CD8-positive, alpha-beta memory T cell (primary cell): ENCODE data around the gene TTC17. TPM values are rescaled to one million over a fixed set of nuclear protein-coding genes. Genes with fewer than 3 reads are reported as not detected.
A peak's percentile ranks its signal among the peaks of the same experiment; 100 is the strongest.
"Not testable (repeated sequence)": the region's sequence is repeated elsewhere in the genome, so short reads cannot be mapped to it uniquely, and the experiment has no call there.

ENCODE experiments used
- CTCF ChIA-PET: fragments of 350-600 bp; sonication (Branson Sonifier 250); formaldehyde crosslinking; loops from one replicate; lab custom pipeline; 2021; ENCODE audit warnings: antibody characterized with exemption; lab: Charles Lee
- POLR2A ChIA-PET: fragments of 350-600 bp; sonication (Branson Sonifier 250); formaldehyde crosslinking; loops from one replicate; lab custom pipeline; 2021; ENCODE audit warnings: antibody characterized with exemption; lab: Charles Lee
- DNase-seq, 5 donors: peaks; one replicate each; pipeline versions ENCODE4 v3.0.0 to v3.0.0-alpha.2; 2020 to 2022; ENCODE audit warnings: mixed read lengths in 1 of 5
- H3K27ac ChIP-seq: one replicate; pipeline ENCODE4 v1.7.0; 2013; ENCODE audit warnings: low read depth, mild to moderate bottlenecking, low read length, moderate library complexity
- H3K27me3 ChIP-seq: 2 replicates; pipeline ENCODE4 v1.7.0; 2013; ENCODE audit warnings: low read length, mild to moderate bottlenecking; ENCODE audit not compliant: insufficient read depth, poor library complexity, severe bottlenecking
- H3K36me3 ChIP-seq: 2 replicates; pipeline ENCODE4 v1.7.0; 2013; ENCODE audit warnings: mild to moderate bottlenecking, low read length, moderate library complexity; ENCODE audit not compliant: insufficient read depth
- H3K4me1 ChIP-seq: 2 replicates; pipeline ENCODE4 v1.7.0; 2013; ENCODE audit warnings: mild to moderate bottlenecking, low read length, moderate library complexity; ENCODE audit not compliant: insufficient read depth
- H3K4me3 ChIP-seq: 2 replicates; pipeline ENCODE4 v1.7.0; 2013; ENCODE audit warnings: mild to moderate bottlenecking, low read length
- H3K9me3 ChIP-seq: 2 replicates; pipeline ENCODE4 v1.7.0; 2013; ENCODE audit warnings: mild to moderate bottlenecking, low read length
- H3K27ac Mint-ChIP-seq, 8 donors: one replicate each; pipeline ENCODE4 v1.8.0; 2020 to 2021; ENCODE audit warnings: mixed read lengths in 8 of 8, mild to moderate bottlenecking in 6 of 8, inconsistent platforms in 3 of 8, moderate library complexity in 3 of 8
- H3K27me3 Mint-ChIP-seq, 2 donors: one replicate each; pipeline ENCODE4 v1.8.0; 2020 to 2021; ENCODE audit warnings: mixed read lengths in 2 of 2, mild to moderate bottlenecking in 1 of 2, moderate library complexity in 1 of 2
- H3K36me3 Mint-ChIP-seq, 3 donors: one replicate each; pipeline ENCODE4 v1.8.0; 2020 to 2021; ENCODE audit warnings: mixed read lengths in 3 of 3, inconsistent platforms in 1 of 3, mild to moderate bottlenecking in 1 of 3
- H3K4me1 Mint-ChIP-seq, 3 donors: one replicate each; pipeline ENCODE4 v1.8.0; 2020 to 2021; ENCODE audit warnings: mixed read lengths in 3 of 3, inconsistent platforms in 1 of 3, mild to moderate bottlenecking in 1 of 3
- H3K4me3 Mint-ChIP-seq, 7 donors: one replicate each; pipeline ENCODE4 v1.8.0; 2020 to 2021; ENCODE audit warnings: mixed read lengths in 7 of 7, mild to moderate bottlenecking in 6 of 7, moderate library complexity in 4 of 7, inconsistent platforms in 2 of 7
- H3K9me3 Mint-ChIP-seq, 5 donors: one replicate each; pipeline ENCODE4 v1.8.0; 2020 to 2022; ENCODE audit warnings: mixed read lengths in 5 of 5, mild to moderate bottlenecking in 3 of 5, moderate library complexity in 2 of 5, inconsistent platforms in 1 of 5
- polyA plus RNA-seq: library from polyadenylated mRNA; unstranded; fragments of 300-500 nt; fragmentation: Illumina TruSeq; gene quantifications from one replicate; pipeline ENCODE4 v1.2.3, GENCODE V29; 2021
- total RNA-seq, 2 experiments: library from RNA; stranded (reverse); gene quantifications; one replicate each; pipeline ENCODE4 v1.2.3, GENCODE V29; 2021

The TTC17 gene
- total and polyA plus RNA-seq, 3 experiments from 2014 or later: 33.2 to 61.8 (median 39.4) TPM

DNA sequence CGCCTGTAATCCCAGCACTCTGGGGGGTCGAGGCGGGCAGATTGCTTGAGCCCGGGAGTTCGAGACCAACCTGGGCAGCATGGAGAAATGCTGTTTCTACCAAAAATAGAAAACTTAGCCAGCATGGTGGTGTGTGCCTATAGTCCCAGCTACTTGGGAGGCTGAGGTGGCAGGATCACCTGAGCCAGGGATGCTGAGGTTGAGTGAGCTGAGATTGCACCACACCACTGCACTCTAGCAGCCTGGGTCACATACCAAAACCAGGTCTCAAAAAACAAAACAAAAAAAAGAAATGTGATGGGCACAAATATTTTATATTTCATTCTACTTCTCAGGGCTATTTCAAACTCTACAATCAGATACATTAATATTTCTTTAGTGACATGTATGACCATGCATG lies 25.7 kb downstream of the TTC17 start:
- no peak overlapping the region for H3K4me3 ChIP-seq
- peaks cover 0 to 49% (median 18%) of the 10 kb centered on the region in 3 donors for H3K36me3 Mint-ChIP-seq
- peak overlapping the region in 1 of 8 donors; percentile 33 for H3K27ac Mint-ChIP-seq
- no peaks in the 10 kb centered on the region for H3K4me1 ChIP-seq
- H3K9me3 Mint-ChIP-seq: no peaks in the 10 kb centered on the region
- peaks cover 3% of the 10 kb centered on the region for H3K36me3 ChIP-seq
- H3K27me3 Mint-ChIP-seq: no peaks in the 10 kb centered on the region
- H3K27ac ChIP-seq: no peak overlapping the region
- no peak overlapping the region for H3K4me3 Mint-ChIP-seq
- peaks cover 0 to 12% (median 1%) of the 10 kb centered on the region in 3 donors for H3K4me1 Mint-ChIP-seq
- DNase-seq: no peak
- no peaks in the 10 kb centered on the region for H3K9me3 ChIP-seq
- ChIA-PET POLR2A (no interaction called here), CTCF (no interaction called here)
- no peaks in the 10 kb centered on the region for H3K27me3 ChIP-seq

DNA sequence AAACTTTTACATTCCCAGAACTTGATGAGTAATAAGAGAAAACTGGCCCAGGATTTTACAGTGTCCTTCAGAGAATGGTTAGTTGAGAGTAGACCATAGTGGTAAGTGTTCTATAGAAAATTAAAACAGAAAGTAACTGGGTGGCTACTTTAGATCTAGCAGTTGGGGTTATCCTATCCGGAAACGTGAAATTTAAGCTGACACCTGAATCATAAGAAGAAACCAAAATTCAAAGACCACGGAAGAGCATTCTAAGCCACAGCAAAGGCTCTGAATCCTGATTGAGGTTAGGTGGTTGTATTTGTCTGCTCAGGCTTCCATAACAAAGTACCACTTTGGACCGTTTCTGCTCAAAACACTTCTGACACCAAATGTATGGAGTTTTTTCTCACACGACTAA lies 34.0 kb downstream of the TTC17 start:
- POLR2A ChIA-PET: no interaction called here
- peaks cover 37% of the 10 kb centered on the region for H3K36me3 ChIP-seq

DNA sequence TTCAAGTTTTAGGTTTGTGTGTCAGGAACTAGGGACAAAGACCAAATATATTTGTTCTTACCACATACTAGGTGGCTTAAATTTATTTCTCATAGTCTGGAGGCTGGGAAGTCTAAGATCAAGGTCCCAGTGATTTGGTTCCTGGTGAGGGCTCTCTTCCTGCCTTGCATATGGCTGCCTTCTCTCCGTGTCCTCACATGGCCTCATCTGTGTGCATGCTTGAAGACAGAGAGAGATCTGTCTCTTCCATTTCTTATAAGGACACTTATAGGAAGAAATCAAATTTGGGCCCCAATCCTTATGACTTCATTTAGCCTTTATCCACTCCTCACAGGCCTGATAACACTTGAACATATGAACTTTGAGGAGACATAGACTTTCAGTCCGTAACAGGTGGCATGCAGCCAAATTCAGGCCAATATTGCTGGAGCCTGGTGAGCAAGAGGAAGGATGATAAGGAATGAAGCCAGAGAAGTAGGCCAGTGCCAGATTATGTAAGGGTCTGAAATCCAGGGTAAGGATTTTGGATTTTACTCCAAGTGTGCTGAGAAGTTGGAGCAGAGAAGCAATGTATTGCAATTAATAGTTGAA lies 35.1 kb downstream of the TTC17 start:
- Mint-ChIP-seq H3K27me3 (no peaks in the 10 kb centered on the region), H3K36me3 (peaks cover 6 to 84% (median 34%) of the 10 kb centered on the region in 3 donors), H3K27ac (peak overlapping the region in 5 of 8 donors; percentile 3 to 72 (median 54)), H3K4me1 (peaks cover 15 to 37% (median 30%) of the 10 kb centered on the region in 3 donors), H3K4me3 (no peak overlapping the region), H3K9me3 (no peaks in the 10 kb centered on the region)
- H3K27me3 ChIP-seq: no peaks in the 10 kb centered on the region
- DNase-seq: no peak
- H3K36me3 ChIP-seq: peaks cover 49% of the 10 kb centered on the region
- ChIA-PET CTCF (no interaction called here), POLR2A (no interaction called here)
- H3K9me3 ChIP-seq: no peaks in the 10 kb centered on the region
- H3K4me3 ChIP-seq: no peak overlapping the region
- H3K27ac ChIP-seq: no peak overlapping the region
- no peaks in the 10 kb centered on the region for H3K4me1 ChIP-seq

More for the DNA sequence above, 34.0 kb downstream of the TTC17 start:
- Histone ChIP-seq H3K9me3 (no peaks in the 10 kb centered on the region), H3K4me3 (no peak overlapping the region), H3K27me3 (no peaks in the 10 kb centered on the region), H3K4me1 (no peaks in the 10 kb centered on the region), H3K27ac (no peak overlapping the region)
- DNase-seq: peak in 2 of 5 donors; percentile 11 to 15
- peaks cover 6 to 74% (median 27%) of the 10 kb centered on the region in 3 donors for H3K36me3 Mint-ChIP-seq
- peak overlapping the region in 6 of 7 donors; percentile 11 to 57 (median 33) for H3K4me3 Mint-ChIP-seq
- H3K27me3 Mint-ChIP-seq: no peaks in the 10 kb centered on the region
- H3K27ac Mint-ChIP-seq: peak overlapping the region; percentile 25 to 80 (median 56)
- CTCF ChIA-PET: no interaction called here
- H3K9me3 Mint-ChIP-seq: no peaks in the 10 kb centered on the region
- peaks cover 15 to 37% (median 30%) of the 10 kb centered on the region in 3 donors for H3K4me1 Mint-ChIP-seq

DNA sequence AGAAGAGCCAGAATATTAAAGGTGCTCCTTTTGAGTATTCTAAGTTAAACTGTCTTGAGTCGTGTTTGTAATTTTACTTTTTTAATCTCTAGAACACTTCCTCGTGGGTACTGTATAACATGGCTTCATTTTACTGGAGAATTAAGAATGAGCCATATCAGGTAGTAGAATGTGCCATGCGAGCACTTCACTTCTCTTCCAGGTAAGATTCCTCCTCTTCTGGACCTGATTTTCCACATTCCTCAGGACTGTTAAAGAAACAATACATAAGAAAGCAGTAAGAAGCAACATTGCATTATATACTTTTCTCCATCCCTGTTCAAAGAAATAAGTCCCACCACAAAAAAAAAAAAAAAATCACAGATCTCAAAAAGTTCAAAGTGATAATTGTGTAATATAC lies 37.9 kb downstream of the TTC17 start:
- H3K4me1 ChIP-seq: no peaks in the 10 kb centered on the region
- no peak overlapping the region for H3K4me3 ChIP-seq
- peaks cover 13 to 27% (median 22%) of the 10 kb centered on the region in 3 donors for H3K4me1 Mint-ChIP-seq
- no peak overlapping the region for H3K4me3 Mint-ChIP-seq
- no peaks in the 10 kb centered on the region for H3K9me3 ChIP-seq
- CTCF ChIA-PET: interaction anchor here (0.7 kb wide), 1 partner anchor 454 kb away, joined by 3 read pairs; no protein-coding TSS in a partner anchor
- DNase-seq: no peak
- peaks cover 45% of the 10 kb centered on the region for H3K36me3 ChIP-seq
- POLR2A ChIA-PET: no interaction called here
- no peaks in the 10 kb centered on the region for H3K27me3 ChIP-seq
- no peaks in the 10 kb centered on the region for H3K27me3 Mint-ChIP-seq
- no peaks in the 10 kb centered on the region for H3K9me3 Mint-ChIP-seq
- H3K27ac ChIP-seq: no peak overlapping the region
- H3K27ac Mint-ChIP-seq: peak overlapping the region in 1 of 8 donors; percentile 26
- peaks cover 9 to 89% (median 35%) of the 10 kb centered on the region in 3 donors for H3K36me3 Mint-ChIP-seq

DNA sequence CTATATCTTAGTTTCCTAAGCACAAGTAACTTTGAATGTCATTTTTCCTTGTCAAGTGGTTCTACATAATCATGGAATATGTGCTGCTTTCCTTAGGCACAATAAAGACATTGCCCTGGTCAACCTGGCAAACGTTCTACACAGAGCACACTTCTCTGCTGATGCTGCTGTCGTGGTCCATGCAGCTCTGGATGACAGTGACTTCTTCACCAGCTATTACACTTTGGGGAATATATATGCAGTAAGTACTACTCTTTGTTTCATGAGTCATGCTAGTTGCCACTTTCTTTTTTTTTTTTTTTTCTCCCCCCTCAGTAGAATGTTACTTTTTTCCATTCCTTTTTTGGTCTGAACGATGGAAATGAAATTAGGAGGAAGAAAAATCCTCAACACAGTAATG lies 38.5 kb downstream of the TTC17 start:
- Mint-ChIP-seq H3K4me1 (peaks cover 9 to 20% (median 16%) of the 10 kb centered on the region in 3 donors), H3K36me3 (peaks cover 9 to 87% (median 35%) of the 10 kb centered on the region in 3 donors), H3K27me3 (no peaks in the 10 kb centered on the region), H3K9me3 (no peaks in the 10 kb centered on the region), H3K27ac (no peak overlapping the region), H3K4me3 (no peak overlapping the region)
- CTCF ChIA-PET: no interaction called here
- no peaks in the 10 kb centered on the region for H3K9me3 ChIP-seq
- H3K27ac ChIP-seq: no peak overlapping the region
- H3K4me3 ChIP-seq: no peak overlapping the region
- no peaks in the 10 kb centered on the region for H3K4me1 ChIP-seq
- POLR2A ChIA-PET: no interaction called here
- no peak for DNase-seq
- no peaks in the 10 kb centered on the region for H3K27me3 ChIP-seq
- H3K36me3 ChIP-seq: peaks cover 42% of the 10 kb centered on the region

DNA sequence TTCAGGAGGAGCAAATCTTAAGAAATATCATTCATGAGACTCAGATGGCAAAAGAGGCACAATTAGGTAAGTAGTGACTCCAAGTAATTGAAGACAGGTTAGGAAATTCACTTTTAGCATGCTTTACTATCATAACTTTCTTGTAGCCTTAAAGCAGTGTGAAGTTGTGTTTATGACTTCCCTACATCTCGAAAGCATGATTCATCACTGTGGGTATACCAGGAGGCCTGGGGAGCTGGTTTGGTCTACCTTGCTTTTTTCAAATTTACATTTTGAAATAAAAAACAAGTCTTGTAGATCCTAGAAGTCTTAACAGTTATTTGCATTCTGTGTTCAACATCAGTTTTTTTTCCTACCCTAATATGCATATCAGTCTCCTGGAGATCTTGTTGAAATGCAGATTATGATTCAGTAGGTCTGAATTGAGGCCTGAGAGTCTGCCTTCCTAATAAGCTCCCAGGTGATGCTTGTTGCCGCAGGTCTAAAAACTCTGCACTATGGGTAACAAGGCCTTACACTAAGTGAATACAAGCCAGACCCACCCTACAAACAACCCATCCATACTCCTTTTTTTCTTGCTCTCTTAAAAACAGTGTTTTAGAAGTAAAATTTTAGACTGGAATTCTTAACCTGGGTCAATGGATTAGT lies 41.4 kb downstream of the TTC17 start:
- H3K4me3 Mint-ChIP-seq: no peak overlapping the region
- Histone ChIP-seq H3K36me3 (peaks cover 32% of the 10 kb centered on the region), H3K27ac (no peak overlapping the region), H3K4me1 (no peaks in the 10 kb centered on the region), H3K27me3 (no peaks in the 10 kb centered on the region), H3K4me3 (no peak overlapping the region), H3K9me3 (no peaks in the 10 kb centered on the region)
- POLR2A ChIA-PET: no interaction called here
- peak overlapping the region in 1 of 8 donors; percentile 46 for H3K27ac Mint-ChIP-seq
- H3K36me3 Mint-ChIP-seq: peaks cover 9 to 90% (median 40%) of the 10 kb centered on the region in 3 donors
- no peaks in the 10 kb centered on the region for H3K9me3 Mint-ChIP-seq
- CTCF ChIA-PET: no interaction called here
- no peaks in the 10 kb centered on the region for H3K27me3 Mint-ChIP-seq
- peaks cover 0 to 6% (median 0%) of the 10 kb centered on the region in 3 donors for H3K4me1 Mint-ChIP-seq
- no peak for DNase-seq

DNA sequence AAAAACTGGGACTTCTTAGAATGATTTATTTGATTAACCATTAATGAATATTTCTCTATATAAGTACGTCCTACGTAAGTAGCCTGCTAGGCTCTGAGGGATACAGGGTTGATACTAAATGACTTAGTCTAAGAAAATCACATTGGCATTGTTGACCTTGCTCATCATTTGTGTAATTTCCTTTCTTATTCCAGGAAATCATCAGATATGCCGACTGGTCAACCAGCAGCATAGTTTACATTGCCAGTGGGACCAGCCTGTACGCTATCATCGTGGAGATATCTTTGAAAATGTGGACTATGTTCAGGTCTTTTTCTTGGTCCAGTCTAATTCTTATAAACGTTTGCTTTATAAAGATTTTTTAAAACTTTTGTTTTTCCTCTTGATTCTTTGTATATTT lies 42.5 kb downstream of the TTC17 start:
- ChIA-PET CTCF (no interaction called here), POLR2A (no interaction called here)
- Mint-ChIP-seq H3K27me3 (no peaks in the 10 kb centered on the region), H3K9me3 (no peaks in the 10 kb centered on the region), H3K27ac (no peak overlapping the region), H3K36me3 (peaks cover 9 to 94% (median 43%) of the 10 kb centered on the region in 3 donors), H3K4me3 (no peak overlapping the region), H3K4me1 (peaks cover 0 to 6% (median 0%) of the 10 kb centered on the region in 3 donors)
- Histone ChIP-seq H3K27ac (no peak overlapping the region), H3K27me3 (no peaks in the 10 kb centered on the region), H3K4me3 (no peak overlapping the region), H3K36me3 (peaks cover 38% of the 10 kb centered on the region), H3K4me1 (no peaks in the 10 kb centered on the region), H3K9me3 (no peaks in the 10 kb centered on the region)
- no peak for DNase-seq

DNA sequence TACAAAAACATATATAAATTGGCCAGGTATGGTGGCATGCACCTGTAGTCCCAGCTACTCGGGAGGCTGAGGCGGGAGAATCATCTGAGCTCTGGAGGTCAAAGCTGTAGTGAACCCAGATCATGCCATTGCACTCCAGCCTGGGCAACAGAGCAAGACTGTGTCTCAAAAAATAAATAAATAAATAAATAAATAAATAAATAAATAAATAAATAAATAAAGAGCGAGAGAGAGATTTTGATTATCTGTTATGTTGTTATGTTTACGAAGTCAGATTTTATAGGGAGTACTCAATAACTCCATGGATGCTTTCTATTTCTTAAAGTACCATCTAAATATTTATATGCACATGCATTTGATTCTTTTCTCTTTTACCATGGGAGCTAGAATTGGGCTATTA lies 43.1 kb downstream of the TTC17 start:
- H3K27me3 ChIP-seq, H3K27ac Mint-ChIP-seq, H3K4me1 ChIP-seq, H3K9me3 Mint-ChIP-seq, POLR2A ChIA-PET, H3K4me3 ChIP-seq, DNase-seq, H3K27ac ChIP-seq, H3K9me3 ChIP-seq, H3K4me3 Mint-ChIP-seq, CTCF ChIA-PET, H3K27me3 Mint-ChIP-seq, H3K4me1 Mint-ChIP-seq: not testable (repeated sequence)
- H3K36me3 ChIP-seq: peaks cover 36% of the 10 kb centered on the region
- H3K36me3 Mint-ChIP-seq: peaks cover 7 to 93% (median 38%) of the 10 kb centered on the region in 3 donors
